ENCODE results near the gene SBK1.

SBK1 gene

GRCh38 chr16:28267356-28267755 lies 25.0 kb upstream of the SBK1 start:
- Mint-ChIP-seq H3K4me3 (no peak overlapping the region), H3K36me3 (ENCODE audit: low read depth) (no peaks in the 10 kb centered on the region), H3K4me1 (ENCODE audit: low read depth) (no peaks in the 10 kb centered on the region), H3K9me3 (no peaks in the 10 kb centered on the region), H3K27me3 (ENCODE audit: low read depth) (peaks cover 18% of the 10 kb centered on the region), H3K27ac (no peak overlapping the region)
- DNase-seq (ENCODE audit: low spot score) = no peak

- Mint-ChIP-seq H3K27ac (no peak overlapping the region), H3K4me3 (no peak overlapping the region), H3K9me3 (no peaks in the 10 kb centered on the region), H3K27me3 (ENCODE audit: low read depth) (peaks cover 32% of the 10 kb centered on the region), H3K36me3 (ENCODE audit: low read depth) (no peaks in the 10 kb centered on the region), H3K4me1 (ENCODE audit: low read depth) (peaks cover 19% of the 10 kb centered on the region)
- DNase-seq (ENCODE audit: low spot score) = no peak
These were observed 18.8 kb upstream of the SBK1 start for GRCh38 chr16:28273511-28273910.

- H3K27ac Mint-ChIP-seq = no peak overlapping the region
- no peaks in the 10 kb centered on the region for H3K36me3 Mint-ChIP-seq (ENCODE audit: low read depth)
- H3K9me3 Mint-ChIP-seq = no peaks in the 10 kb centered on the region
- H3K4me3 Mint-ChIP-seq = no peak overlapping the region
- peaks cover 22% of the 10 kb centered on the region for H3K4me1 Mint-ChIP-seq (ENCODE audit: low read depth)
- no peak for DNase-seq (ENCODE audit: low spot score)
- peaks cover 32% of the 10 kb centered on the region for H3K27me3 Mint-ChIP-seq (ENCODE audit: low read depth)
These were observed 17.6 kb upstream of the SBK1 start for GRCh38 chr16:28274676-28275075.

GRCh38 chr16:28276301-28276700 lies 16.0 kb upstream of the SBK1 start:
- H3K9me3 Mint-ChIP-seq = no peaks in the 10 kb centered on the region
- H3K36me3 Mint-ChIP-seq (ENCODE audit: low read depth) = no peaks in the 10 kb centered on the region
- H3K27ac Mint-ChIP-seq = peak overlapping the region; percentile 27
- peaks cover 32% of the 10 kb centered on the region for H3K27me3 Mint-ChIP-seq (ENCODE audit: low read depth)
- peaks cover 22% of the 10 kb centered on the region for H3K4me1 Mint-ChIP-seq (ENCODE audit: low read depth)
- H3K4me3 Mint-ChIP-seq = peak overlapping the region; percentile 63
- DNase-seq (ENCODE audit: low spot score) = no peak

GRCh38 chr16:28277537-28278388 lies 14.6 kb upstream of the SBK1 start:
- peak; percentile 78 for DNase-seq (ENCODE audit: low spot score)
- Mint-ChIP-seq H3K4me3 (peak overlapping the region; percentile 72), H3K27ac (peak overlapping the region; percentile 87), H3K9me3 (no peaks in the 10 kb centered on the region), H3K27me3 (ENCODE audit: low read depth) (peaks cover 32% of the 10 kb centered on the region), H3K36me3 (ENCODE audit: low read depth) (no peaks in the 10 kb centered on the region), H3K4me1 (ENCODE audit: low read depth) (peaks cover 22% of the 10 kb centered on the region)

GRCh38 chr16:28279006-28279405 lies 13.3 kb upstream of the SBK1 start:
- Mint-ChIP-seq H3K9me3 (no peaks in the 10 kb centered on the region), H3K36me3 (ENCODE audit: low read depth) (no peaks in the 10 kb centered on the region), H3K4me1 (ENCODE audit: low read depth) (peaks cover 22% of the 10 kb centered on the region), H3K4me3 (no peak overlapping the region), H3K27me3 (ENCODE audit: low read depth) (peaks cover 26% of the 10 kb centered on the region), H3K27ac (no peak overlapping the region)
- no peak for DNase-seq (ENCODE audit: low spot score)

GRCh38 chr16:28280881-28281836 lies 11.2 kb upstream of the SBK1 start:
- Mint-ChIP-seq H3K27me3 (ENCODE audit: low read depth) (peaks cover 9% of the 10 kb centered on the region), H3K27ac (no peak overlapping the region), H3K4me3 (no peak overlapping the region), H3K4me1 (ENCODE audit: low read depth) (peaks cover 17% of the 10 kb centered on the region), H3K36me3 (ENCODE audit: low read depth) (no peaks in the 10 kb centered on the region), H3K9me3 (no peaks in the 10 kb centered on the region)
- no peak for DNase-seq (ENCODE audit: low spot score)

- H3K27me3 Mint-ChIP-seq (ENCODE audit: low read depth) = peaks cover 3% of the 10 kb centered on the region
- no peak overlapping the region for H3K4me3 Mint-ChIP-seq
- no peak for DNase-seq (ENCODE audit: low spot score)
- H3K27ac Mint-ChIP-seq = no peak overlapping the region
- no peaks in the 10 kb centered on the region for H3K36me3 Mint-ChIP-seq (ENCODE audit: low read depth)
- H3K4me1 Mint-ChIP-seq (ENCODE audit: low read depth) = peaks cover 10% of the 10 kb centered on the region
- H3K9me3 Mint-ChIP-seq = no peaks in the 10 kb centered on the region
These were observed 10.3 kb upstream of the SBK1 start for GRCh38 chr16:28282045-28282444.

- Mint-ChIP-seq H3K36me3 (ENCODE audit: low read depth) (no peaks in the 10 kb centered on the region), H3K27ac (no peak overlapping the region), H3K4me3 (no peak overlapping the region), H3K9me3 (no peaks in the 10 kb centered on the region), H3K4me1 (ENCODE audit: low read depth) (peaks cover 5% of the 10 kb centered on the region), H3K27me3 (ENCODE audit: low read depth) (no peaks in the 10 kb centered on the region)
- no peak for DNase-seq (ENCODE audit: low spot score)
These were observed 9.2 kb upstream of the SBK1 start for GRCh38 chr16:28283173-28283572.

- no peak for DNase-seq (ENCODE audit: low spot score)
- Mint-ChIP-seq H3K4me3 (no peak overlapping the region), H3K4me1 (ENCODE audit: low read depth) (peaks cover 12% of the 10 kb centered on the region), H3K27ac (no peak overlapping the region), H3K9me3 (no peaks in the 10 kb centered on the region), H3K36me3 (ENCODE audit: low read depth) (no peaks in the 10 kb centered on the region), H3K27me3 (ENCODE audit: low read depth) (no peaks in the 10 kb centered on the region)
These were observed 8.3 kb upstream of the SBK1 start for GRCh38 chr16:28283798-28284577.

GRCh38 chr16:28285649-28286048 lies 6.7 kb upstream of the SBK1 start:
- H3K4me1 Mint-ChIP-seq (ENCODE audit: low read depth) = peaks cover 12% of the 10 kb centered on the region
- no peak for DNase-seq (ENCODE audit: low spot score)
- H3K27me3 Mint-ChIP-seq (ENCODE audit: low read depth) = no peaks in the 10 kb centered on the region
- no peaks in the 10 kb centered on the region for H3K36me3 Mint-ChIP-seq (ENCODE audit: low read depth)
- H3K27ac Mint-ChIP-seq = no peak overlapping the region
- no peaks in the 10 kb centered on the region for H3K9me3 Mint-ChIP-seq
- no peak overlapping the region for H3K4me3 Mint-ChIP-seq

GRCh38 chr16:28288114-28288513 lies 4.2 kb upstream of the SBK1 start:
- no peak overlapping the region for H3K27ac Mint-ChIP-seq

GRCh38 chr16:28289048-28289447 lies 3.3 kb upstream of the SBK1 start:
- no peaks in the 10 kb centered on the region for H3K9me3 Mint-ChIP-seq
- peaks cover 10% of the 10 kb centered on the region for H3K27me3 Mint-ChIP-seq (ENCODE audit: low read depth)
- no peaks in the 10 kb centered on the region for H3K36me3 Mint-ChIP-seq (ENCODE audit: low read depth)
- peaks cover 24% of the 10 kb centered on the region for H3K4me1 Mint-ChIP-seq (ENCODE audit: low read depth)
- no peak overlapping the region for H3K4me3 Mint-ChIP-seq
- H3K27ac Mint-ChIP-seq = no peak overlapping the region
- DNase-seq (ENCODE audit: low spot score) = no peak

More at GRCh38 chr16:28288114-28288513, 4.2 kb upstream of the SBK1 start:
- H3K27me3 Mint-ChIP-seq (ENCODE audit: low read depth) = peaks cover 4% of the 10 kb centered on the region
- H3K4me1 Mint-ChIP-seq (ENCODE audit: low read depth) = peaks cover 22% of the 10 kb centered on the region
- no peaks in the 10 kb centered on the region for H3K36me3 Mint-ChIP-seq (ENCODE audit: low read depth)
- no peaks in the 10 kb centered on the region for H3K9me3 Mint-ChIP-seq
- H3K4me3 Mint-ChIP-seq = no peak overlapping the region
- DNase-seq (ENCODE audit: low spot score) = no peak
